WTC11 (cell line): ENCODE data around the gene ANKRD29. TPM values are rescaled to one million over a fixed set of nuclear protein-coding genes. Genes with fewer than 3 reads are reported as not detected.

ENCODE experiments used
- ATAC-seq: fragments of 200-7000 bp; cut with Tn5 transposase; 2 replicates; pipeline ENCODE4 v1.10.0; 2021; ENCODE audit warnings: mild to moderate bottlenecking, moderate library complexity
- CTCF ChIA-PET: fragments of 300-600 bp; sonication (Branson Sonifier 250); formaldehyde crosslinking; loops from one replicate; lab custom pipeline; 2021; ENCODE audit warnings: antibody characterized with exemption; lab: Charles Lee
- POLR2A ChIA-PET: fragments of 350-600 bp; sonication (Branson Sonifier 250); formaldehyde crosslinking; loops from one replicate; lab custom pipeline; 2021; ENCODE audit warnings: antibody characterized with exemption; lab: Charles Lee
- DNase-seq: peaks from one replicate; pipeline ENCODE4 v3.0.0; 2021; ENCODE audit warnings: low spot score
- H3K27ac Mint-ChIP-seq: 2 replicates; pipeline ENCODE4 v1.8.0; 2021; ENCODE audit warnings: mixed read lengths
- H3K27me3 Mint-ChIP-seq: 2 replicates; pipeline ENCODE4 v1.8.0; 2021; ENCODE audit warnings: low read depth, mild to moderate bottlenecking, moderate library complexity, mixed read lengths
- H3K36me3 Mint-ChIP-seq: 2 replicates; pipeline ENCODE4 v1.8.0; 2021; ENCODE audit warnings: mixed read lengths
- H3K4me1 Mint-ChIP-seq: 2 replicates; pipeline ENCODE4 v1.8.0; 2022; ENCODE audit warnings: mixed read lengths
- H3K4me3 Mint-ChIP-seq: 2 replicates; pipeline ENCODE4 v1.8.0; 2021; ENCODE audit warnings: mild to moderate bottlenecking, moderate library complexity, mixed read lengths
- H3K9me3 Mint-ChIP-seq: 2 replicates; pipeline ENCODE4 v1.8.0; 2021; ENCODE audit warnings: mixed read lengths
- CBFB ChIP-seq: sonication (generic); formaldehyde crosslinking; IDR thresholded peaks from 2 replicates; pipeline ENCODE4 v1.8.1; 2022; ENCODE audit warnings: mild to moderate bottlenecking, low read depth, missing genetic modification reagents
- CREB1 ChIP-seq: sonication (generic); formaldehyde crosslinking; IDR thresholded peaks from 2 replicates; pipeline ENCODE4 v1.8.0; 2023; ENCODE audit warnings: mild to moderate bottlenecking, missing genetic modification reagents
- CREM ChIP-seq: sonication (generic); formaldehyde crosslinking; IDR thresholded peaks from 2 replicates; pipeline ENCODE4 v1.8.1; 2022; ENCODE audit warnings: mild to moderate bottlenecking, missing genetic modification reagents, moderate library complexity
- E2F4 ChIP-seq: sonication (generic); formaldehyde crosslinking; IDR thresholded peaks from 2 replicates; pipeline ENCODE4 v1.8.1; 2022; ENCODE audit warnings: low read depth, mild to moderate bottlenecking, moderate library complexity, missing genetic modification reagents, borderline replicate concordance
- EMX1 ChIP-seq: fragments of 250-450 bp; sonication (Bioruptor Pico); IDR thresholded peaks from 2 replicates; pipeline ENCODE4 v1.8.0; 2021; ENCODE audit warnings: mild to moderate bottlenecking
- ESRRA ChIP-seq: sonication (generic); formaldehyde crosslinking; IDR thresholded peaks from 2 replicates; pipeline ENCODE4 v1.8.1; 2022; ENCODE audit warnings: mild to moderate bottlenecking, missing genetic modification reagents, borderline replicate concordance
- FOXJ3 ChIP-seq: sonication (generic); formaldehyde crosslinking; IDR thresholded peaks from 2 replicates; pipeline ENCODE4 v1.9.0; 2021; ENCODE audit warnings: missing genetic modification reagents, mild to moderate bottlenecking, borderline replicate concordance
- FOXP4 ChIP-seq: sonication (generic); formaldehyde crosslinking; IDR thresholded peaks from 2 replicates; pipeline ENCODE4 v1.8.0; 2022; ENCODE audit warnings: mild to moderate bottlenecking, missing genetic modification reagents
- HMGXB4 ChIP-seq: sonication (generic); formaldehyde crosslinking; IDR thresholded peaks from 2 replicates; pipeline ENCODE4 v1.8.1; 2023; ENCODE audit warnings: mild to moderate bottlenecking, moderate library complexity, missing genetic modification reagents
- IRF1 ChIP-seq: sonication (generic); formaldehyde crosslinking; IDR thresholded peaks from 2 replicates; pipeline ENCODE4 v1.8.0; 2023; ENCODE audit warnings: missing genetic modification reagents
- JUN ChIP-seq: sonication (generic); formaldehyde crosslinking; IDR thresholded peaks from 2 replicates; pipeline ENCODE4 v1.8.0; 2023; ENCODE audit warnings: mild to moderate bottlenecking, missing genetic modification reagents
- MAX ChIP-seq: sonication (generic); formaldehyde crosslinking; IDR thresholded peaks from 2 replicates; pipeline ENCODE4 v1.8.0; 2022; ENCODE audit warnings: mild to moderate bottlenecking, missing genetic modification reagents
- MLX ChIP-seq: sonication (generic); formaldehyde crosslinking; IDR thresholded peaks from 2 replicates; pipeline ENCODE4 v1.8.1; 2023; ENCODE audit warnings: mild to moderate bottlenecking, missing genetic modification reagents, moderate library complexity
- NR3C1 ChIP-seq: sonication (generic); formaldehyde crosslinking; conservative IDR thresholded peaks from 2 replicates; pipeline ENCODE4 v1.8.1; 2023; ENCODE audit warnings: low read depth, mild to moderate bottlenecking, missing genetic modification reagents
- OVOL2 ChIP-seq: fragments of 250-450 bp; sonication (Bioruptor Pico); IDR thresholded peaks from 2 replicates; pipeline ENCODE4 v1.9.0; 2021; ENCODE audit warnings: mild to moderate bottlenecking, borderline replicate concordance
- PRDM15 ChIP-seq: sonication (generic); formaldehyde crosslinking; IDR thresholded peaks from 2 replicates; pipeline ENCODE4 v1.8.0; 2022; ENCODE audit warnings: missing genetic modification reagents
- RELA ChIP-seq: sonication (generic); formaldehyde crosslinking; IDR thresholded peaks from 2 replicates; pipeline ENCODE4 v1.8.1; 2022; ENCODE audit warnings: missing genetic modification reagents, mild to moderate bottlenecking, borderline replicate concordance
- SP1 ChIP-seq: sonication (generic); formaldehyde crosslinking; conservative IDR thresholded peaks from 2 replicates; pipeline ENCODE4 v1.8.1; 2022; ENCODE audit warnings: missing genetic modification reagents
- TEAD4 ChIP-seq: sonication (generic); formaldehyde crosslinking; IDR thresholded peaks from 2 replicates; pipeline ENCODE4 v1.8.0; 2022; ENCODE audit warnings: mild to moderate bottlenecking, missing genetic modification reagents
- TP53 ChIP-seq: sonication (generic); formaldehyde crosslinking; IDR thresholded peaks from 2 replicates; pipeline ENCODE4 v1.8.1; 2023; ENCODE audit warnings: mild to moderate bottlenecking, missing genetic modification reagents
- ZNF232 ChIP-seq: sonication (generic); formaldehyde crosslinking; IDR thresholded peaks from 2 replicates; pipeline ENCODE4 v1.8.0; 2022; ENCODE audit warnings: mild to moderate bottlenecking, missing genetic modification reagents
- ZNF317 ChIP-seq: sonication (generic); formaldehyde crosslinking; IDR thresholded peaks from 2 replicates; pipeline ENCODE4 v1.8.1; 2023; ENCODE audit warnings: low read depth, mild to moderate bottlenecking, moderate library complexity, missing genetic modification reagents, borderline replicate concordance
- ZNF396 ChIP-seq: fragments of 250-450 bp; sonication (Bioruptor Pico); IDR thresholded peaks from 2 replicates; pipeline ENCODE4 v1.8.0; 2021; ENCODE audit warnings: mild to moderate bottlenecking, moderate library complexity, borderline replicate concordance
- total RNA-seq: library from RNA; stranded (reverse); gene quantifications from 3 replicates; pipeline ENCODE4 v1.2.3, GENCODE V29; 2021

ANKRD29 gene
- total RNA-seq, 1 experiment from 2014 or later = 4.9 TPM

- TF ChIP-seq ZNF232 (CRISPR knock-in tag) (no peak), E2F4 (CRISPR knock-in tag) (no peak), EMX1 (CRISPR knock-in tag) (no peak), RELA (no peak), ZNF317 (CRISPR knock-in tag) (no peak)
These were observed 47.4 kb upstream of the ANKRD29 start (continued) for GRCh38 chr18:23710068-23710527.

GRCh38 chr18:23706971-23707640, 44.4 kb upstream of the ANKRD29 start:
- no peaks in the 10 kb centered on the region for H3K4me1 Mint-ChIP-seq
- peaks cover 15% of the 10 kb centered on the region for H3K9me3 Mint-ChIP-seq
- DNase-seq (no peak), ATAC-seq (no peak)
- ChIA-PET CTCF (interaction anchor here (2.1 kb wide), 1 partner anchor 212 kb away, joined by 5 read pairs; no protein-coding TSS in a partner anchor), POLR2A (no interaction called here)
- H3K27me3 Mint-ChIP-seq = no peaks in the 10 kb centered on the region; the same call in 1 of the 2 replicates
- H3K36me3 Mint-ChIP-seq = 0 out of 2 replicates have a peak, but pooled peaks cover 3% of the 10 kb centered on the region
- no peak overlapping the region for H3K4me3 Mint-ChIP-seq
- TF ChIP-seq FOXP4 (CRISPR knock-in tag) = no peak
- no peak for TF ChIP-seq NR3C1 (CRISPR knock-in tag)
- TF ChIP-seq TEAD4 (CRISPR knock-in tag) = no peak
- no peak for TF ChIP-seq EMX1 (CRISPR knock-in tag)
- TF ChIP-seq TP53 (CRISPR knock-in tag) = no peak
- TF ChIP-seq CREB1 = no peak
- TF ChIP-seq HMGXB4 (CRISPR knock-in tag) = no peak
- TF ChIP-seq ESRRA = no peak
- TF ChIP-seq OVOL2 = no peak
- TF ChIP-seq ZNF396 (CRISPR knock-in tag) = no peak
- TF ChIP-seq PRDM15 = no peak
- no peak for TF ChIP-seq MAX
- TF ChIP-seq JUN (CRISPR knock-in tag) = no peak
- no peak for TF ChIP-seq SP1
- no peak for TF ChIP-seq MLX (CRISPR knock-in tag)
- TF ChIP-seq CBFB = no peak
- no peak for TF ChIP-seq IRF1 (CRISPR knock-in tag)
- TF ChIP-seq CREM (CRISPR knock-in tag) = no peak
- TF ChIP-seq FOXJ3 (CRISPR knock-in tag) = no peak
- no peak overlapping the region for H3K27ac Mint-ChIP-seq
